K562 (cell line): Measurements from ENCODE around the gene TTC23L. TPM values are rescaled to one million over a fixed set of nuclear protein-coding genes. Genes with fewer than 3 reads are reported as not detected.

Experiments used
- CREB5 ChIP-seq: fragments of 250-450 bp; sonication (Bioruptor Pico); IDR thresholded peaks from 2 replicates; pipeline ENCODE4 v1.5.0; 2020; ENCODE audit warnings: mild to moderate bottlenecking
- CREBBP ChIP-seq: IDR thresholded peaks from one replicate; pipeline ENCODE4 v1.6.1; 2012; ENCODE audit warnings: low read depth, mild to moderate bottlenecking, control low read depth, inconsistent platforms, low read length
- E2F4 ChIP-seq: sonication (generic); formaldehyde crosslinking; IDR thresholded peaks from 2 replicates; pipeline ENCODE4 v1.8.0; 2022; ENCODE audit warnings: mild to moderate bottlenecking, low read depth, missing genetic modification reagents
- HNRNPH1 ChIP-seq: fragments of 200-400 bp; formaldehyde crosslinking; optimal IDR thresholded peaks from 2 replicates; pipeline ENCODE3; 2017; ENCODE audit warnings: low read depth, mild to moderate bottlenecking, low read length, moderate library complexity
- KHSRP ChIP-seq: fragments of 450-650 bp; IDR thresholded peaks from 2 replicates; pipeline ENCODE4 v1.6.1; 2017
- PURB ChIP-seq: sonication (generic); formaldehyde crosslinking; IDR thresholded peaks from 2 replicates; pipeline ENCODE4 v1.9.0; 2021; ENCODE audit warnings: low read depth, mild to moderate bottlenecking, missing genetic modification reagents
- RB1 ChIP-seq: fragments of 450-650 bp; IDR thresholded peaks from 2 replicates; pipeline ENCODE4 v1.6.1; 2017; ENCODE audit warnings: low read depth, mild to moderate bottlenecking
- THAP7 ChIP-seq: fragments of 250-450 bp; sonication (Bioruptor Pico); IDR thresholded peaks from 2 replicates; pipeline ENCODE4 v1.5.0; 2021
- ZNF318 ChIP-seq, 2 experiments: fragments of 450-650 bp; IDR thresholded peaks; 2 replicates each; pipeline ENCODE4 v1.6.1; 2016; ENCODE audit warnings: mild to moderate bottlenecking in 2 of 2, borderline replicate concordance in 1 of 2, low read depth in 1 of 2, moderate library complexity in 1 of 2
- polyA plus RNA-seq, 8 experiments: library from polyadenylated mRNA; depleted of rRNA in 4 of 8; stranded (reverse) in 5 of 8; unstranded in 3 of 8; fragments of >200 nt; fragmentation: Nextera tagmentation in 2 of 8; fragmentation: Illumina TruSeq in 1 of 8; extraction: Ambion mirVana in 2 of 8; extraction: Trizol in 1 of 8; gene quantifications; 2 replicates each; pipeline versions ENCODE4 v1.2.1 to v1.2.3, GENCODE V29; 2011 to 2014; ENCODE audit warnings: inconsistent platforms in 1 of 8, missing spikeins in 1 of 8
- total RNA-seq, 7 experiments: library from RNA; depleted of rRNA in 6 of 7; stranded (reverse); fragments of >200 nt in 6 of 7; fragmentation: Illumina TruSeq in 2 of 7; extraction: Trizol in 2 of 7; gene quantifications; 2 replicates each; pipeline versions ENCODE4 v1.2.1 to v1.2.3, GENCODE V29; 2011 to 2021; ENCODE audit warnings: low replicate concordance in 1 of 7
- TF ChIP-seq, protein P1 (sequence below): fragments of 450-650 bp; formaldehyde crosslinking; IDR thresholded peaks from 2 replicates; pipeline ENCODE4 v1.4.0; 2022; ENCODE audit warnings: missing genetic modification characterization

Gene TTC23L
- total and polyA plus RNA-seq, 9 of the 15 experiments (the other 6 are each of a cell fraction or from before 2014, with no cell fraction given), result 0.03 to 0.32 (median 0.14) TPM; not detected in 2

- no peak for TF ChIP-seq ZNF318 (IDR thresholded peaks at IDR 0.05; ENCODE audit: borderline replicate concordance in 1 of 2, low read depth in 1 of 2)
- no peak for TF ChIP-seq KHSRP
- 0 out of 2 replicates have a peak, but pooled peaks have one; percentile 1 for TF ChIP-seq RB1
- TF ChIP-seq THAP7 (CRISPR knock-in tag), result no peak
- TF ChIP-seq, protein P1, sequence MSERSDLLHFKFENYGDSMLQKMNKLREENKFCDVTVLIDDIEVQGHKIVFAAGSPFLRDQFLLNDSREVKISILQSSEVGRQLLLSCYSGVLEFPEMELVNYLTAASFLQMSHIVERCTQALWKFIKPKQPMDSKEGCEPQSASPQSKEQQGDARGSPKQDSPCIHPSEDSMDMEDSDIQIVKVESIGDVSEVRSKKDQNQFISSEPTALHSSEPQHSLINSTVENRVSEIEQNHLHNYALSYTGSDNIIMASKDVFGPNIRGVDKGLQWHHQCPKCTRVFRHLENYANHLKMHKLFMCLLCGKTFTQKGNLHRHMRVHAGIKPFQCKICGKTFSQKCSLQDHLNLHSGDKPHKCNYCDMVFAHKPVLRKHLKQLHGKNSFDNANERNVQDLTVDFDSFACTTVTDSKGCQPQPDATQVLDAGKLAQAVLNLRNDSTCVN (CRISPR knock-in tag), result 0 out of 2 replicates have a peak, but pooled peaks have one; percentile 8
- no peak for TF ChIP-seq HNRNPH1
- TF ChIP-seq PURB (CRISPR knock-in tag), result no peak
- TF ChIP-seq CREBBP, result no peak
- no peak for TF ChIP-seq CREB5 (CRISPR knock-in tag)
- TF ChIP-seq E2F4 (CRISPR knock-in tag), result no peak
Observed at GRCh38 chr5:34929720-34930461, 90.9 kb downstream of the TTC23L start (continued).
